ENCODE data around the gene PTPRR. TPM values are rescaled to one million over a fixed set of nuclear protein-coding genes. Genes with fewer than 3 reads are reported as not detected.

The PTPRR gene
- total and polyA plus RNA-seq, 12 donors, result 0.11 to 3.7 (median 0.56) TPM; not detected in 1

DNA sequence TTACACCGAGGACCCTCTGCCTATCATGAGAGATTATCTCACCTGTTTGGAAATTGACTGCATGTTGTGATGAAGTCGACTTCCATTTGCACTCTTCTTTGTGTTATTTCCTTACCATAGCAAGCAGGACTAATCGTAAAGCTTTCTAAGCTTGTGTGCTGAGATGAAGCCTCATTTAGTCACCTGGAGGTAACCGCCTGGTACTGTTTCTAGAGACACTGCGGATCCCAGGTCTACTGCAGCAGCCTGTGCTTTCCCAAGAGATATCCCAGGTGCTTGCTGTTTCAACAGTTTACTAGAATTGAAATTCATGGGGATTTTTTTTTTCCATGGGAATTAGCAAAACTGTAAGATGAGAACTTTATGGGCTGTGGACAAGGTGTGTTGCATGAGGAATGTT is 131.8 kb downstream of the PTPRR start:
- intact Hi-C loops (cut with DNase I), result no loop called here
- no peaks in the 10 kb centered on the region for H3K4me1 ChIP-seq (replicated peaks in 1 of 2)
- TF ChIP-seq POLR2A (IDR thresholded peaks at IDR 0.05), result no peak
- TF ChIP-seq, protein P1, sequence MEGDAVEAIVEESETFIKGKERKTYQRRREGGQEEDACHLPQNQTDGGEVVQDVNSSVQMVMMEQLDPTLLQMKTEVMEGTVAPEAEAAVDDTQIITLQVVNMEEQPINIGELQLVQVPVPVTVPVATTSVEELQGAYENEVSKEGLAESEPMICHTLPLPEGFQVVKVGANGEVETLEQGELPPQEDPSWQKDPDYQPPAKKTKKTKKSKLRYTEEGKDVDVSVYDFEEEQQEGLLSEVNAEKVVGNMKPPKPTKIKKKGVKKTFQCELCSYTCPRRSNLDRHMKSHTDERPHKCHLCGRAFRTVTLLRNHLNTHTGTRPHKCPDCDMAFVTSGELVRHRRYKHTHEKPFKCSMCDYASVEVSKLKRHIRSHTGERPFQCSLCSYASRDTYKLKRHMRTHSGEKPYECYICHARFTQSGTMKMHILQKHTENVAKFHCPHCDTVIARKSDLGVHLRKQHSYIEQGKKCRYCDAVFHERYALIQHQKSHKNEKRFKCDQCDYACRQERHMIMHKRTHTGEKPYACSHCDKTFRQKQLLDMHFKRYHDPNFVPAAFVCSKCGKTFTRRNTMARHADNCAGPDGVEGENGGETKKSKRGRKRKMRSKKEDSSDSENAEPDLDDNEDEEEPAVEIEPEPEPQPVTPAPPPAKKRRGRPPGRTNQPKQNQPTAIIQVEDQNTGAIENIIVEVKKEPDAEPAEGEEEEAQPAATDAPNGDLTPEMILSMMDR (IDR thresholded peaks at IDR 0.05), result no peak
- no peaks in the 10 kb centered on the region for H3K9me3 ChIP-seq (replicated peaks in 1 of 3)
- no peak for DNase-seq
- H3K4me3 ChIP-seq, result no peak overlapping the region
- H3K27me3 ChIP-seq, result no peaks in the 10 kb centered on the region
- WGBS, 4 donors, result 83 to 88% (median 86%) methylated on average over 5 of the region's 5 CpGs
- H3K36me3 ChIP-seq (replicated peaks in 1 of 2), result no peaks in the 10 kb centered on the region
- H3K27ac ChIP-seq, result no peak overlapping the region

DNA sequence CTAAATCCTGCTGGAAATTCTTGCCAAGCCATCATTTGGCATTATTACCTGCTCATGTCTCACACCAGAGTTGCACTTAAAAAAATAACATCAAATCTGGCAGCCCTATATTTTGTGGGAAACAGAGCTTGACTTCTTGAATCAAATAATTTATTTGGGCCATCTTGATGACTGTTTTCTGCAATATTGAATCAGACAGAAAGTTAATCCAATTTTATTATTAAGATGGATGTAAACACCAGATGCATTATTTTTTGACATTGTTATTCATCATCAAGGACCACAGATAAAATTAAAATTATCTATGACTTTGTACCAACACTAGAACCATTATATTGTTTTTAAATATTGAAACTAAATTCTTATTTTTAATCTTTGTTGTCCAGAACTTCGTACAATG is 132.9 kb downstream of the PTPRR start:
- intact Hi-C loops (cut with DNase I), result no loop called here
- Histone ChIP-seq H3K9me3 (replicated peaks in 1 of 3) (no peaks in the 10 kb centered on the region), H3K4me3 (no peak overlapping the region), H3K27me3 (no peaks in the 10 kb centered on the region), H3K36me3 (replicated peaks in 1 of 2) (no peaks in the 10 kb centered on the region), H3K27ac (no peak overlapping the region), H3K4me1 (replicated peaks in 1 of 2) (no peaks in the 10 kb centered on the region)
- WGBS, 4 donors, result 64 to 78% (median 66%) methylated on average over 1 of the region's 1 CpG
- DNase-seq, result no peak
- TF ChIP-seq, protein P1 (IDR thresholded peaks at IDR 0.05), result no peak
- no peak for TF ChIP-seq POLR2A (IDR thresholded peaks at IDR 0.05)

DNA sequence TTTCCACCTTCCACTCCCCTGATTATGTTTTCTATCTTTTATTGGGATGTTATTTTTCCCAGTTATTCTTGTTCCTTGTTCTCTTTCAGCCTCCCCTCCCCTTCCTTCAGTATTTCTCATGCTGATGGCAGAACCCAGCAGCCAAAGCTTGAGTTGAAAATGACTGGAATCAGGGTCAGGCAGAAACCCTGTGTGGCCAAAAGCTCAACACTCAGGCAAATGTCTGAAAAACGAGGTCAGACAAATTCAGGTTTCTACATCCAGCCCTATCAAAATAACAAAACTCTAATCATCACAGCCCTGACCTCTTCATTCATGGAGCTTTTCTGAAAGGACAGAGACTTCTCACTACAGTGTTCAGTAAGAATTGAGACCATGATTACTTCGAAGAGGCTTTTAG is 134.6 kb downstream of the PTPRR start:
- WGBS, 4 donors, result 45 to 54% (median 49%) methylated on average over 2 of the region's 2 CpGs
- no peak overlapping the region for H3K4me3 ChIP-seq
- intact Hi-C loops (cut with DNase I), result no loop called here
- TF ChIP-seq, protein P1 (IDR thresholded peaks at IDR 0.05), result no peak
- no peak for TF ChIP-seq POLR2A (IDR thresholded peaks at IDR 0.05)
- H3K36me3 ChIP-seq (replicated peaks in 1 of 2), result no peaks in the 10 kb centered on the region
- DNase-seq, result no peak
- no peaks in the 10 kb centered on the region for H3K9me3 ChIP-seq (replicated peaks in 1 of 3)
- H3K4me1 ChIP-seq (replicated peaks in 1 of 2), result no peaks in the 10 kb centered on the region
- no peak overlapping the region for H3K27ac ChIP-seq
- no peaks in the 10 kb centered on the region for H3K27me3 ChIP-seq

DNA sequence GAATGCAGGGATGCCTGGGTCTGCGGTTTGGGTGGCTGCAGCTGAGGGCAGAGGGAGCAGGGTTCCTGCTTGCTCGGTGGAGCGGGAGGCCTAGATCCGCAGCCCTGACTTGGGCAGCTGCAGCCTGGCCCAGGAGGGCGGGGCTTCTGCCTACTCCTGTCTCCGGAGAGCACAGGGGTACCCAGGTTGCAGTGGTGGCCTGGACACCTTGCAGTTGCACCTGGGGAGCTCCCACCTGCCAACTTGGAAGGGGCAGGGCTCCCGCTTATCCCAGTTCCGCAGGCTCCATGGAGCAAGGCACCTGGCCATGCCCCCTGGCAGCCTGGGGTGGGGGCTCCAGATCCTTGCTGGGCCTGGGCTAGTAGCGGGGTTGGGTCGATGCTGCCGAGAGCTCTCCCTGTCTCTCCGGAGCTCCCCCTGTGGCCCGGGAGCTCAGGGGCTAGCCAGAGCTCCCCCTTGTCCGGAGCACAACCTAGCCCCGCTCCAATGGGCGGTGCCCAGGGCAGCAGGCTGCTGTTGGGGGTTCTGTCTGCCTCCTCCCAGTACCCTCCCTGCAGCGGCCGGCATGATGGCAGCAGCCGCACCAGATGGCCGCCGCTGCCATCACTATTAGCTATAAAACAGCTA is 136.4 kb downstream of the PTPRR start:
- H3K27me3 ChIP-seq, result no peaks in the 10 kb centered on the region
- no peak for DNase-seq
- no peaks in the 10 kb centered on the region for H3K9me3 ChIP-seq (replicated peaks in 1 of 3)
- H3K4me1 ChIP-seq (replicated peaks in 1 of 2), result no peaks in the 10 kb centered on the region
- H3K36me3 ChIP-seq (replicated peaks in 1 of 2), result no peaks in the 10 kb centered on the region
- intact Hi-C loops (cut with DNase I), result no loop called here
- WGBS, 4 donors, result 78 to 91% (median 91%) methylated on average over 5 to 21 of the region's 21 CpGs
- no peak overlapping the region for H3K27ac ChIP-seq
- H3K4me3 ChIP-seq, result no peak overlapping the region
- TF ChIP-seq, protein P1 (IDR thresholded peaks at IDR 0.05), result no peak
- no peak for TF ChIP-seq POLR2A (IDR thresholded peaks at IDR 0.05)

Measured in adrenal gland (tissue), 12 donors.